ENCODE measurements around the gene NPFFR1.

- TF ChIP-seq SIN3A (IDR thresholded peaks at IDR 0.05; ENCODE audit: borderline replicate concordance, insufficient read depth, low read depth, low read length) (no peak), POLR2AphosphoS5 (IDR thresholded peaks at IDR 0.05; ENCODE audit: low read depth, low read length) (no peak)
- TF ChIP-seq, protein P1, sequence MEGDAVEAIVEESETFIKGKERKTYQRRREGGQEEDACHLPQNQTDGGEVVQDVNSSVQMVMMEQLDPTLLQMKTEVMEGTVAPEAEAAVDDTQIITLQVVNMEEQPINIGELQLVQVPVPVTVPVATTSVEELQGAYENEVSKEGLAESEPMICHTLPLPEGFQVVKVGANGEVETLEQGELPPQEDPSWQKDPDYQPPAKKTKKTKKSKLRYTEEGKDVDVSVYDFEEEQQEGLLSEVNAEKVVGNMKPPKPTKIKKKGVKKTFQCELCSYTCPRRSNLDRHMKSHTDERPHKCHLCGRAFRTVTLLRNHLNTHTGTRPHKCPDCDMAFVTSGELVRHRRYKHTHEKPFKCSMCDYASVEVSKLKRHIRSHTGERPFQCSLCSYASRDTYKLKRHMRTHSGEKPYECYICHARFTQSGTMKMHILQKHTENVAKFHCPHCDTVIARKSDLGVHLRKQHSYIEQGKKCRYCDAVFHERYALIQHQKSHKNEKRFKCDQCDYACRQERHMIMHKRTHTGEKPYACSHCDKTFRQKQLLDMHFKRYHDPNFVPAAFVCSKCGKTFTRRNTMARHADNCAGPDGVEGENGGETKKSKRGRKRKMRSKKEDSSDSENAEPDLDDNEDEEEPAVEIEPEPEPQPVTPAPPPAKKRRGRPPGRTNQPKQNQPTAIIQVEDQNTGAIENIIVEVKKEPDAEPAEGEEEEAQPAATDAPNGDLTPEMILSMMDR (IDR thresholded peaks at IDR 0.05) = no peak
Measured at GRCh38 chr10:70250961-70251680, 32.7 kb downstream of the NPFFR1 start.

Measured in Panc1 (cell line).